GM18505 (cell line): ENCODE results near the gene CA14.
"Not testable (repeated sequence)": the region's sequence is repeated elsewhere in the genome, so short reads cannot be mapped to it uniquely, and the experiment has no call there.

Experiments used
- ATAC-seq: cut with Tn5 transposase; IDR thresholded peaks from one replicate; pipeline ENCODE4 v1.9.1; 2021; ENCODE audit not compliant: unreplicated experiment
- POLR2A ChIP-seq: IDR thresholded peaks from 4 replicates; pipeline ENCODE4 v1.6.1; 2011; ENCODE audit warnings: borderline replicate concordance; ENCODE audit not compliant: insufficient read depth, insufficient read length; ENCODE audit errors: extremely low read depth

Gene CA14

GRCh38 chr1:150257624-150258585 is at the start of gene CA14:
Gene CA14, plus strand, starts transcription at chr1:150257774. Its CDS starts 355 bp downstream, at chr1:150258129.
- TF ChIP-seq POLR2A = no peak
- no peak for ATAC-seq

GRCh38 chr1:150208460-150208859 is 49.1 kb upstream of the CA14 start:
- not testable (repeated sequence) for ATAC-seq

DNA sequence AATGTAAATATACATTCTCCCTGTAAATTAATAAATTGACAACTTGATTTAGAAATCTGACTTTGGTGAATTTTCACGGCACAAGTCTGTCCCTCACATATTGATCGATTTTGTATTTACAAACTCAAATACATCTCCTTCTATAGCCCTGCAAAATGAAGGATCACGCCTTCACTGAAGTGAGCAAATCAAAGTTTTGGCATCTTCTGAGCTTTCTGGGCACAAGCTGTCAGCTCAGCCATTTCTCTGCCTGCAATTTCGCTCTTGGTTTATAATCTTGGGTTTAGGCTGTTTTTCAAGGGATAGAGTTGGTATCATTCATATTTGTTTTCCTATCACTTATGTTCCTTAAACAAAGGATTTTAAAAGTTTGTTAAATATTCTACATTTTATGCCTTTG is 47.5 kb upstream of the CA14 start:
- no peak for TF ChIP-seq POLR2A
- no peak for ATAC-seq

DNA sequence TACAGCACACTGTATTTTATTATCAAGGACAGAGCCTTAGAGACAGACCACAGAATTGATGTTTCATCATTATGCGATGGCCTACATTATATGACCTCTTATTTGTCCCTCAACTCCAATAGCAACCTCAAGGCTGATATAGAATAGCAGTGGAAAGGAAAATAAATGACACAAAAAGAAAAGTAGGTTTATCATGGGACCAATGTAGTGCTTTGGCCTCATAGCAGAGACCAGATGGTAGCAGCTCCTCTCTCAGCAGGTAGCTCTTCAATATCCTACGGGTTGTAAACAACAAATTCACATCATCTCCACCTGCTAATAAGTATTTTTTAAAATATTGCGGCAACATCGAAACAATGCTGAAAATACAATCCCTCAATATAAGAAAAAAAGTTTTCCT is 46.9 kb upstream of the CA14 start:
- TF ChIP-seq POLR2A = no peak
- ATAC-seq = no peak

GRCh38 chr1:150212070-150212469 is 45.5 kb upstream of the CA14 start:
- no peak for ATAC-seq
- TF ChIP-seq POLR2A = no peak

DNA sequence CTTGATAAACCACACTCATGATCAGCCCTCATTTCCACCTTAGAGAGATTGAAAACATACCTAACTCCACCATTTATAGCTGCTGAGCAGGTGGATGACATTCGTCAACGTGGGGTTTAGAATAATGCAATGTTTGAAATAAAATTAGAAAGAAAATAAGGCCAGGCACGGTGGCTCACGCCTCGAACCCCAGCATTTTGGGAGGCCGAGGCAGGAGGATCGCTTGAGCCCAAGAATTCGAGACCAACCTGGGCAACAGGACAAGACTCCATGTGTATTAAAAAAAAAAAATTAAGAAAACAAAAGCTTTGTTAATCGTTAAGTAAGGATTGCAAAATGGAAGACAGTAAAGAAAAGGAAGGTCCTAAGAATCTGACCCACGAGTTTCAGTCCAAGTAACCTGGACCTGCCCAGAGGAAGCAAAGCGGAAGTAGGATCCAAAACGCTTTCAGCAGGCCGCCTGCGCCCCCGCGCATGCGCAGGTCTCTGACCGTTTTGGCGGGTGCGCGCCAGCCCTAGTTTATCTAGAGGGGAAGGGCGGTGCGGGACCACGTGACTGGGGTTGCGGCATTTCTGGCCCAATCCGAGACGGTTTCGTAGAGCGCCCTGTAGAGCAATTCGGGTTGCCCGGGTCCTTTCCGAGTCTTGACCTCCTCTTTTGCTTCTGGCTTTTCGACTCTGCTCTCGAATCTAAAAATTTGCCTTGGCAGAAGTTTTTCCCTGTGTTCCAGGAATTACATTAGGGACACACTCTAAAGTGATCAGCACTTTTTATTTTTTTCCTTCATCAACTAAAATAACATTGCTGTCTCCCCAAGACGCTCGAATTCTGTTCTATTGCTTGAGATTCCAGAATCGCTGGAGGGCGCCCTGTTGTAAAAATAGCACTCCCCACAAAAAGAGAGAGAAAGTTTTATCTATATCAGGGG is 44.1 kb upstream of the CA14 start:
- peak; percentile 60 for TF ChIP-seq POLR2A
- ATAC-seq = peak; percentile 79

DNA sequence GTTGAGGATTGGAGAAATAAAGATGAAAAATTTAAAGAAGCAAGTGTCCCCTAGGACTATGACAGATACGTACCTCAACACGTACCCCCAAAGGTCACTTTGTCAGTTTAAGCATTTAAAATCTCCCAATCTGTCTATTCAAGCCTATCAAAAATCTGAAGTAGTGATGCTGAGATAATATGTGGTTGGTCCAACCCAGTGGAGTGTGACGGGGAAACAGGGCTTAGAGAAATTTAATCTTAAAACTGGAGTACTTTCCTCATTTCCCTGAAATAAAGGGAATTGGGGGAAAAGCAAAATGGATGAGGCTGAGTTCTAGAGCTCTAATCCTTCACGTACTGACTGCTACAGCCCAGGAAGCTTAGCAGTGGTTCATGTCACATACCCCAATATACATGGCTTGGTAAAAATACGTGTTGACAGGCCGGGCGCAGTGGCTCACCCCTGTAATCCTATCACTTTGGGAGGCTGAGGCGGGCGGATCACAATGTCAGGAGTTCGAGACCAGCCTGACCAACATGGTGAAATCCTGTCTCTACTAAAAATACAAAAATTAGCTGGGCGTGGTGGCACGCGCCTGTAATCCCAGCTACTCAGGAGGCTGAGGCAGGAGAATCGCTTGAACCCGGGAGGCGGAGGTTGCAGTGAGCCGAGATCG is 43.3 kb upstream of the CA14 start:
- ATAC-seq = not testable (repeated sequence)

DNA sequence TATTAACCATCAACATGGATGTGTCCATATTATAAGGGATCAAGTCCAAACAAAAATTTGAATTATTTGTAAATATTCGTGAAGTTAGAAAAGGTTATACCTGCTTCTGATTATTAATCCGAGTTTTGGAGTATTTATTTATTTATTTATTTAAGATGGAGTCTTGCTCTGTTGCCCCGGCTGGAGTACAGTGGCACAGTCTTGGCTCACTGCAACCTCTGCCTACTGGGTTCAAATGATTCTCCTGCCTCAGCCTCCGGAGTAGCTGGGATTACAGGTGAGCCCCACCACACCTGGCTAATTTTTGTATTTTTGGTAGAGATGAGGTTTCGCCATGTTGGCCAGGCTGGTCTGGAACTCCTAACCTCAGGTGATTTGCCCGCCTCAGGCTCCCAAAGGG is 41.7 kb upstream of the CA14 start:
- not testable (repeated sequence) for ATAC-seq

DNA sequence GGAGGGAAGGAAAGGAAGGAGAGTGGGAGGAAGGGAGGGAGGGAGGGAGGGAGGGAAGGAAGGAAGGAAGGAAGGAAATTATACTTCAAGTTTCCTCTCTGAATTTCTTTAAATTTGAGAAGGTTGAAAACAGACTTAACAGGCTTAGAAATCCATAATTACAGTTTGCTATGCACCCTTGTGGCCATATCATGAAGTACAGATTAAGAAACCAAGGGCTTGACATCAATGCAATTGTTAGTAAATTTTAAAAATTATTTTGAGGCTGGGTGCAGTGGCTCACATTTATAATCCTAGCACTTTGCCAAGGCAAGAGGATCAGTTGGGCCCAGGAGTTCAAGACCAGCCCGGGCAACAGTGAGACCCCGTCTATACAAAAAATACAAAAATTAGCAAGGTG is 36.0 kb upstream of the CA14 start:
- ATAC-seq = no peak

GRCh38 chr1:150224983-150225382 is 32.6 kb upstream of the CA14 start:
- no peak for TF ChIP-seq POLR2A
- no peak for ATAC-seq

More for the DNA sequence above, 36.0 kb upstream of the CA14 start:
- TF ChIP-seq POLR2A = no peak

DNA sequence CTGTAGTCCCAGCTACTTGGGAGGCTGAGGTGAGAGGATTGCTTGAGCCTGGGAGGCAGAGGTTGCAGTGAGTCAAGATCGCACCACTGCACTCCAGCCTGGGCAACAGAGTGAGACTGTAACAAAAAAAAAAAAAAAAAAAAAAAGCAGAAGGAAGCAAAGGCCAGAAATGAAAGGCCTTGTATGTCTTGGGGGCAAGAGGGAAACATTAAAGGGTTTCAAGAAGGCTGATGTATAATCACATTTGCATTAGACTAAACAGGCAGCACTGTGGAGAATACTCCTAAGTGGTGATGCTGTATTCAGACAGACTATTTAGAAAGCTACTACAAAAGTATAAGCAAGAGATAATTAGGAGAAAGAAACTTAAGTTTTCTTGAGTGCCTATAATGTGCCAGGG is 32.0 kb upstream of the CA14 start:
- no peak for TF ChIP-seq POLR2A
- no peak for ATAC-seq

- no peak for TF ChIP-seq POLR2A
- ATAC-seq = no peak
Observed at GRCh38 chr1:150226486-150226885, 31.1 kb upstream of the CA14 start.

- no peak for TF ChIP-seq POLR2A
- no peak for ATAC-seq
Observed at GRCh38 chr1:150227228-150227627, 30.3 kb upstream of the CA14 start.

DNA sequence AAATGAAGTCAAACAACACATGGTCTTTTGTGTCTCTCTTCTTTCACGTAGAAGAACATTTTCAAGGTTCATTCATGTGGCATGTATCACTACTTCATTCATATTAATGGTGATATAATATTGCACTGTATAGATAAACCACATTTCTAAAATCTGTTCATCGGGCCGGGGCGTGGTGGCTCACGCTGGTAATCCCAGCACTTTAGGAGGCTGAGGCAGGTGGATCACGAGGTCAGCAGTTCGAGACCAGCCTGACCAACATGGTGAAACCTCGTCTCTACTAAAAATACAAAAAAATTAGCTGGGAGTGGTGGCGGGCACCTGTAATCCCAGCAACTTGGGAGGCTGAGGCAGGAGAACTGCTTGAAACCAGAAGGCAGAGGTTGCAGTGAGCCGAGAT is 29.3 kb upstream of the CA14 start:
- not testable (repeated sequence) for ATAC-seq

GRCh38 chr1:150232921-150233320 is 24.7 kb upstream of the CA14 start:
- ATAC-seq = not testable (repeated sequence)
